H1 (cell line): ENCODE data around the gene TLL2. TPM values are rescaled to one million over a fixed set of nuclear protein-coding genes. Genes with fewer than 3 reads are reported as not detected.

ENCODE experiments used
- CTCF ChIA-PET: fragments of 300-600 bp; sonication (Branson Sonifier 250); formaldehyde crosslinking; loops from one replicate; lab custom pipeline; 2021; ENCODE audit not compliant: partially characterized antibody; lab: Charles Lee
- POLR2A ChIA-PET: fragments of 300-600 bp; sonication (Branson Sonifier 250); formaldehyde crosslinking; loops from one replicate; lab custom pipeline; 2021; ENCODE audit warnings: inconsistent platforms; ENCODE audit not compliant: partially characterized antibody; lab: Charles Lee
- DNase-seq, 2 experiments: peaks; one replicate each; pipeline versions ENCODE4 v3.0.0 to v3.0.0-alpha.2; 2010 to 2022; ENCODE audit warnings: low spot score in 2 of 2, low read depth in 1 of 2, mixed read lengths in 1 of 2
- FAIRE-seq: peaks from 2 replicates; lab custom pipeline; 2011; peaks lifted over from hg19 to GRCh38; lab: Jason Lieb, UNC
- H2AFZ ChIP-seq: 2 replicates; pipeline ENCODE4 v1.8.1; 2012; ENCODE audit warnings: low read length, inconsistent platforms
- H2AK5ac ChIP-seq: 2 replicates; pipeline ENCODE4 v1.6.1; 2013; ENCODE audit warnings: low read depth, low read length
- H2BK120ac ChIP-seq: replicated peaks from 2 replicates; pipeline ENCODE3; 2013; ENCODE audit warnings: low read depth, low read length, inconsistent platforms
- H2BK12ac ChIP-seq: 2 replicates; pipeline ENCODE4 v1.6.1; 2013; ENCODE audit warnings: low read depth, low read length
- H2BK15ac ChIP-seq: 2 replicates; pipeline ENCODE4 v1.6.1; 2013; ENCODE audit warnings: low read length
- H2BK20ac ChIP-seq: 2 replicates; pipeline ENCODE4 v1.6.1; 2013; ENCODE audit warnings: low read length
- H2BK5ac ChIP-seq: 2 replicates; pipeline ENCODE4 v1.6.1; 2013; ENCODE audit warnings: low read depth, low read length
- H3K14ac ChIP-seq: 2 replicates; pipeline ENCODE4 v1.6.1; 2013; ENCODE audit warnings: inconsistent platforms; ENCODE audit not compliant: insufficient read length
- H3K18ac ChIP-seq: 2 replicates; pipeline ENCODE4 v1.6.1; 2013; ENCODE audit warnings: low read length; ENCODE audit errors: extremely low read depth
- H3K23ac ChIP-seq: 2 replicates; pipeline ENCODE4 v1.6.1; 2013; ENCODE audit warnings: inconsistent platforms; ENCODE audit not compliant: insufficient read length
- H3K23me2 ChIP-seq: 2 replicates; pipeline ENCODE4 v1.6.1; 2013; ENCODE audit warnings: low read depth, low read length
- H3K27ac ChIP-seq: 2 replicates; pipeline ENCODE4 v1.6.1; 2011; ENCODE audit warnings: low read depth, low read length, inconsistent platforms
- H3K27me3 ChIP-seq, 4 experiments: replicated peaks in 1 of 4; 1 replicate in 1 of 4; 2 replicates in 3 of 4; pipeline versions ENCODE4 v1.6.1 to v1.8.1; 2011 to 2013; ENCODE audit warnings: low read length in 3 of 4, mild to moderate bottlenecking in 3 of 4, inconsistent platforms in 2 of 4, mixed read lengths in 2 of 4, moderate library complexity in 1 of 4; ENCODE audit not compliant: control insufficient read depth in 3 of 4, insufficient read depth in 3 of 4; ENCODE audit errors: extremely low read depth in 1 of 4
- H3K36me3 ChIP-seq, 4 experiments: 2 replicates each; pipeline versions ENCODE4 v1.6.1 to v1.8.1; 2011 to 2013; ENCODE audit warnings: mild to moderate bottlenecking in 4 of 4, low read length in 3 of 4, moderate library complexity in 2 of 4, control low read depth in 1 of 4, inconsistent platforms in 1 of 4; ENCODE audit not compliant: insufficient read depth in 4 of 4, control insufficient read depth in 2 of 4
- H3K4ac ChIP-seq: replicated peaks from 2 replicates; pipeline ENCODE3; 2013; ENCODE audit warnings: low read length, low read depth, mixed read lengths, inconsistent platforms; ENCODE audit not compliant: insufficient read length
- H3K4me1 ChIP-seq, 4 experiments: replicated peaks in 1 of 4; 1 replicate in 1 of 4; 2 replicates in 3 of 4; pipeline versions ENCODE4 v1.6.1 to v1.8.1; 2011 to 2013; ENCODE audit warnings: low read length in 3 of 4, inconsistent platforms in 2 of 4, mixed read lengths in 1 of 4; ENCODE audit not compliant: insufficient read depth in 4 of 4, control insufficient read depth in 3 of 4
- H3K4me2 ChIP-seq, 2 experiments: 2 replicates each; pipeline versions ENCODE4 v1.6.1 to v1.8.1; 2011 to 2013; ENCODE audit warnings: low read depth in 2 of 2, low read length in 2 of 2, control low read depth in 1 of 2, inconsistent platforms in 1 of 2, mild to moderate bottlenecking in 1 of 2; ENCODE audit not compliant: insufficient read depth in 1 of 2
- H3K4me3 ChIP-seq, 4 experiments: fragments of 200-600, 300-600 bp in 1 of 4; sonication (generic), shearing (Covaris generic), sonication (Bioruptor Twin) in 1 of 4; 2 replicates each; pipeline versions ENCODE4 v1.5.1 to v1.8.1; 2011 to 2016; ENCODE audit warnings: low read length in 4 of 4, low read depth in 3 of 4, control low read depth in 2 of 4, inconsistent platforms in 2 of 4, mild to moderate bottlenecking in 2 of 4, mixed read lengths in 1 of 4, moderate library complexity in 1 of 4; ENCODE audit not compliant: insufficient read depth in 2 of 4; ENCODE audit errors: extremely low read depth in 1 of 4
- H3K56ac ChIP-seq: replicated peaks from 2 replicates; pipeline ENCODE3; 2013; ENCODE audit warnings: low read depth, mild to moderate bottlenecking, mixed read lengths, low read length, inconsistent platforms; ENCODE audit not compliant: insufficient read length
- H3K79me1 ChIP-seq: 2 replicates; pipeline ENCODE4 v1.6.1; 2013; ENCODE audit warnings: low read depth, low read length, control low read depth
- H3K79me2 ChIP-seq, 2 experiments: 2 replicates each; pipeline versions ENCODE4 v1.6.1 to v1.8.1; 2012 to 2013; ENCODE audit warnings: low read length in 2 of 2, mild to moderate bottlenecking in 2 of 2, inconsistent platforms in 1 of 2; ENCODE audit not compliant: insufficient read depth in 2 of 2, control insufficient read depth in 1 of 2
- H3K9ac ChIP-seq, 4 experiments: replicated peaks in 1 of 4; 1 replicate in 1 of 4; 2 replicates in 3 of 4; pipeline versions ENCODE4 v1.6.1 to v1.8.1; 2011 to 2013; ENCODE audit warnings: low read depth in 3 of 4, low read length in 3 of 4, control low read depth in 2 of 4, mild to moderate bottlenecking in 2 of 4, moderate library complexity in 2 of 4, inconsistent platforms in 1 of 4; ENCODE audit errors: extremely low read depth in 1 of 4
- H3K9me3 ChIP-seq, 2 experiments: 2 replicates each; pipeline versions ENCODE4 v1.6.1 to v1.8.1; 2012 to 2013; ENCODE audit warnings: mild to moderate bottlenecking in 2 of 2, moderate library complexity in 2 of 2, control low read depth in 1 of 2, inconsistent platforms in 1 of 2, low read depth in 1 of 2, low read length in 1 of 2, mixed read lengths in 1 of 2; ENCODE audit not compliant: insufficient read depth in 2 of 2
- H4K20me1 ChIP-seq, 2 experiments: replicated peaks in 1 of 2; 2 replicates each; pipeline versions ENCODE3 to v1.8.1; 2011 to 2013; ENCODE audit warnings: inconsistent platforms in 2 of 2, low read length in 2 of 2, mild to moderate bottlenecking in 1 of 2; ENCODE audit not compliant: insufficient read depth in 2 of 2, control insufficient read depth in 1 of 2
- H4K5ac ChIP-seq: 2 replicates; pipeline ENCODE4 v1.6.1; 2013; ENCODE audit warnings: low read length, low read depth, mixed read lengths, inconsistent platforms; ENCODE audit not compliant: insufficient read length
- H4K8ac ChIP-seq: 2 replicates; pipeline ENCODE4 v1.8.0; 2013; ENCODE audit warnings: mild to moderate bottlenecking, moderate library complexity, low read length, inconsistent platforms; ENCODE audit not compliant: insufficient read depth; ENCODE audit errors: extremely low read depth
- H4K91ac ChIP-seq: replicated peaks from 2 replicates; pipeline ENCODE3; 2013; ENCODE audit warnings: low read length, mixed read lengths, inconsistent platforms; ENCODE audit not compliant: insufficient read length
- BCL11A ChIP-seq, 2 experiments: IDR thresholded peaks; one replicate each; pipeline ENCODE4 v1.6.1; 2011; ENCODE audit warnings: low read depth in 2 of 2, low read length in 2 of 2, mild to moderate bottlenecking in 2 of 2
- E2F6 ChIP-seq: IDR thresholded peaks from 2 replicates; pipeline ENCODE4 v1.6.1; 2012; ENCODE audit warnings: inconsistent platforms
- GABPA ChIP-seq: IDR thresholded peaks from 2 replicates; pipeline ENCODE4 v1.6.1; 2011; ENCODE audit warnings: mild to moderate bottlenecking, low read length, moderate library complexity, borderline replicate concordance; ENCODE audit not compliant: insufficient read depth
- MAX ChIP-seq: IDR thresholded peaks from 2 replicates; pipeline ENCODE4 v1.6.1; 2012; ENCODE audit warnings: inconsistent platforms
- PHF8 ChIP-seq: fragments of 200-600 bp; sonication (generic); conservative IDR thresholded peaks from 2 replicates; pipeline ENCODE4 v1.7.1; 2012; ENCODE audit warnings: low read depth, mild to moderate bottlenecking, inconsistent platforms, low read length, moderate library complexity
- POLR2AphosphoS5 ChIP-seq: IDR thresholded peaks from 2 replicates; pipeline ENCODE4 v1.6.1; 2011; ENCODE audit warnings: low read depth, low read length
- RAD21 ChIP-seq, 2 experiments: IDR thresholded peaks in 1 of 2; conservative IDR thresholded peaks in 1 of 2; 2 replicates each; pipeline ENCODE4 v1.6.1; 2011; ENCODE audit warnings: low read depth in 2 of 2, low read length in 2 of 2, improper control_type of control experiment in 1 of 2, inconsistent platforms in 1 of 2, mild to moderate bottlenecking in 1 of 2, moderate library complexity in 1 of 2
- SAP30 ChIP-seq: fragments of 300-600 bp; sonication (generic); IDR thresholded peaks from 2 replicates; pipeline ENCODE4 v1.7.1; 2012; ENCODE audit warnings: low read length, moderate library complexity, mild to moderate bottlenecking, inconsistent platforms; ENCODE audit not compliant: insufficient read depth, insufficient replicate concordance
- SRF ChIP-seq: IDR thresholded peaks from 2 replicates; pipeline ENCODE4 v1.6.1; 2011; ENCODE audit warnings: mild to moderate bottlenecking, low read depth, low read length, moderate library complexity
- TAF1 ChIP-seq: IDR thresholded peaks from 2 replicates; pipeline ENCODE4 v1.6.1; 2011; ENCODE audit warnings: mild to moderate bottlenecking, low read depth, low read length
- TCF12 ChIP-seq: IDR thresholded peaks from 2 replicates; pipeline ENCODE4 v1.6.1; 2011; ENCODE audit warnings: low read depth, mild to moderate bottlenecking, low read length
- USF2 ChIP-seq: IDR thresholded peaks from 2 replicates; pipeline ENCODE4 v1.6.1; 2011; ENCODE audit warnings: low read length, improper control_type of control experiment
- WGBS, 2 experiments: shearing (Covaris generic) in 1 of 2; methylation state at CpG; one replicate each; pipeline versions ENCODE4 v1.1.6 to v1.1.7; 2013 to 2015; ENCODE audit warnings: low lambda C conversion rate in 2 of 2, mixed read lengths in 2 of 2, inconsistent platforms in 1 of 2, low coverage in 1 of 2, missing lambda C conversion rate in 1 of 2; ENCODE audit not compliant: insufficient replicate concordance in 2 of 2, insufficient coverage in 1 of 2, insufficient read length in 1 of 2; ENCODE audit errors: extremely low coverage in 1 of 2, missing lambda C conversion rate in 1 of 2; 5-methylcytosine and 5-hydroxymethylcytosine counted together
- polyA plus RNA-seq, 7 experiments: library from polyadenylated mRNA; depleted of rRNA in 3 of 7; stranded (reverse) in 5 of 7; unstranded in 2 of 7; fragments of >200 nt in 5 of 7; fragments of 200-250 nt in 2 of 7; gene quantifications; 1 replicate in 5 of 7; 2 replicates in 1 of 7; 4 replicates in 1 of 7; pipeline versions ENCODE4 v1.2.1 to v1.2.3, GENCODE V29; 2011 to 2013; ENCODE audit warnings: missing spikeins in 2 of 7, mixed read lengths in 2 of 7
- total RNA-seq: library from RNA; stranded (reverse); fragmentation: NEBNext Ultra II Directional; extraction: Animal tissue kit (Norgen Biotek cat#: 25700); gene quantifications from 2 replicates; pipeline ENCODE4 v1.2.1, GENCODE V29; 2021

The TLL2 gene
- total and polyA plus RNA-seq, 2 of the 8 experiments (the other 6 are each of a cell fraction or from before 2014, with no cell fraction given): 2.4 to 3.2 TPM

GRCh38 chr10:96333101-96333500, 180.6 kb downstream of the TLL2 start:
- H3K4ac ChIP-seq: no peak overlapping the region
- no peak overlapping the region for H4K8ac ChIP-seq
- no peak overlapping the region for H2BK15ac ChIP-seq
- H2BK12ac ChIP-seq: no peak overlapping the region
- 0 out of 7 replicates have a peak, but pooled peaks cover 0 to 2% (median 0%) of the 10 kb centered on the region in 4 experiments for H3K4me1 ChIP-seq
- H3K56ac ChIP-seq: no peak overlapping the region
- H2BK5ac ChIP-seq: no peak overlapping the region
- H3K9me3 ChIP-seq: no peaks in the 10 kb centered on the region
- no peak overlapping the region for H3K4me2 ChIP-seq
- H3K14ac ChIP-seq: no peak overlapping the region
- H4K20me1 ChIP-seq: no peaks in the 10 kb centered on the region
- CTCF ChIA-PET: interaction anchor here (1.2 to 9.0 kb wide), 11 partner anchors 10 to 310 kb away, joined by 3 to 197 read pairs (median 7); partner anchors contain the start of gene OPALIN
- H3K27ac ChIP-seq: no peak overlapping the region
- H3K23me2 ChIP-seq: no peaks in the 10 kb centered on the region
- H4K5ac ChIP-seq: no peak overlapping the region
- no peak overlapping the region for H2AK5ac ChIP-seq
- H2BK20ac ChIP-seq: no peak overlapping the region
- H3K23ac ChIP-seq: no peak overlapping the region
- FAIRE-seq: no peak
- H3K27me3 ChIP-seq: 0 out of 7 replicates have a peak, but pooled peaks cover 0 to 4% (median 0%) of the 10 kb centered on the region in 4 experiments
- H3K79me1 ChIP-seq: no peaks in the 10 kb centered on the region
- H3K9ac ChIP-seq: no peak overlapping the region
- no peak overlapping the region for H2BK120ac ChIP-seq
- POLR2A ChIA-PET: no interaction called here
- no peak overlapping the region for H4K91ac ChIP-seq
- 95% methylated on average over 1 of the region's 1 CpG; no CpG with 5 or more reads in 1 of the 2 experiments for WGBS, 2 experiments
- DNase-seq: no peak
- no peaks in the 10 kb centered on the region for H3K79me2 ChIP-seq
- H3K4me3 ChIP-seq: no peak overlapping the region
- H3K18ac ChIP-seq: no peak overlapping the region
- H2AFZ ChIP-seq: no peak overlapping the region
- no peaks in the 10 kb centered on the region for H3K36me3 ChIP-seq
- no peak for TF ChIP-seq GABPA
- TF ChIP-seq BCL11A (IDR thresholded peaks at IDR 0.05; ENCODE audit: low read depth in 2 of 2, low read length in 2 of 2): no peak
- no peak for TF ChIP-seq USF2
- no peak for TF ChIP-seq POLR2AphosphoS5
- no peak for TF ChIP-seq SAP30
- no peak for TF ChIP-seq MAX
- no peak for TF ChIP-seq TCF12
- TF ChIP-seq PHF8: no peak
- no peak for TF ChIP-seq SRF
- no peak for TF ChIP-seq RAD21 (IDR thresholded peaks at IDR 0.05 in 1 of 2, conservative IDR thresholded peaks at IDR 0.05 in 1 of 2; ENCODE audit: low read depth in 2 of 2, low read length in 2 of 2)
- no peak for TF ChIP-seq TAF1
- no peak for TF ChIP-seq E2F6
